Psoas muscle (tissue), 8 donors: ENCODE measurements around the gene VIL1. TPM values are rescaled to one million over a fixed set of nuclear protein-coding genes. Genes with fewer than 3 reads are reported as not detected.

Experiments used
- ATAC-seq, 4 donors: fragments of 200-7000 bp; cut with Tn5 transposase; one replicate each; pipeline ENCODE4 v1.9.1; 2020; ENCODE audit warnings: moderate library complexity in 3 of 4, mild to moderate bottlenecking in 2 of 4
- DNase-seq, 2 donors: peaks; one replicate each; pipeline ENCODE4 v3.0.0-alpha.2; 2020
- H3K27ac ChIP-seq: fragments of 200-600 bp; one replicate; pipeline ENCODE4 v1.8.0; 2022
- H3K27me3 ChIP-seq, 3 donors: fragments of 200-600 bp in 1 of 3; one replicate each; pipeline versions ENCODE4 v1.6.1 to v1.8.0; 2013 to 2022; ENCODE audit warnings: low read length in 2 of 3, mild to moderate bottlenecking in 2 of 3, moderate library complexity in 1 of 3; ENCODE audit not compliant: insufficient read depth in 3 of 3
- H3K36me3 ChIP-seq, 2 donors: fragments of 200-600 bp in 1 of 2; one replicate each; pipeline versions ENCODE4 v1.6.1 to v1.8.0; 2013 to 2022; ENCODE audit warnings: low read depth in 1 of 2, mild to moderate bottlenecking in 1 of 2, moderate library complexity in 1 of 2; ENCODE audit not compliant: insufficient read depth in 1 of 2
- H3K4me1 ChIP-seq: fragments of 200-600 bp; one replicate; pipeline ENCODE4 v1.8.0; 2022
- H3K4me3 ChIP-seq: fragments of 200-600 bp; one replicate; pipeline ENCODE4 v1.8.0; 2022; ENCODE audit warnings: mild to moderate bottlenecking
- H3K9me3 ChIP-seq: fragments of 200-600 bp; one replicate; pipeline ENCODE4 v1.8.0; 2022
- WGBS, 3 donors: extraction: QIAGEN DNeasy Blood & Tissue Kit; methylation state at CpG; one replicate each; pipeline versions ENCODE4 v1.1.6 to v1.1.7; 2013; 5-methylcytosine and 5-hydroxymethylcytosine counted together
- intact Hi-C, 2 donors: fragments of 100-400 bp; cut with DNase I; formaldehyde crosslinking; loops; one replicate each; pipeline versions ENCODE4 v1.11.0 to v1.14.2; 2022
- long read RNA-seq, 2 donors: library from polyadenylated mRNA; unstranded; transcript quantifications; one replicate each; pipeline ENCODE4 v2.0.0, GENCODE V29; 2021
- polyA plus RNA-seq, 3 donors: library from polyadenylated mRNA; stranded (reverse); fragments of 200-250 nt; gene quantifications; one replicate each; pipeline ENCODE4 v1.2.3, GENCODE V29; 2013
- total RNA-seq, 4 donors: library from RNA; stranded (reverse); fragmentation: NEBNext Ultra II Directional in 2 of 4; extraction: Animal tissue kit (Norgen Biotek cat#: 25700) in 2 of 4; gene quantifications; one replicate each; pipeline versions ENCODE4 v1.2.1 to v1.2.4, GENCODE V29; 2021 to 2023
- TF ChIP-seq, protein P1 (sequence below): fragments of 200-600 bp; IDR thresholded peaks from one replicate; pipeline ENCODE4 v1.8.0; 2022; ENCODE audit warnings: antibody characterized with exemption
- donor health status: healthy with polysubstance abuse.
- donor health status: DM: no; HTN: no; CAD: no; lungs with moderate emphysema.
- donor health status: Bipolar disorder and iron deficiency.
- donor health status: healthy.
- donor health status: DM: yes; HTN: yes; CAD: no.
- donor health status: DM: no; HTN: no; CAD: no.
- donor health status: DM: no; HTN: no; CAD: no.
- donor health status: DM: yes; HTN: yes; CAD: no.

VIL1 gene
- total RNA-seq (not detected), polyA plus RNA-seq (under 1 TPM; 0.08 to 0.10 (median 0.10) TPM)
- long read RNA-seq, donor 1, result 0 reads
- long read RNA-seq, donor 2, result 0 reads

DNA sequence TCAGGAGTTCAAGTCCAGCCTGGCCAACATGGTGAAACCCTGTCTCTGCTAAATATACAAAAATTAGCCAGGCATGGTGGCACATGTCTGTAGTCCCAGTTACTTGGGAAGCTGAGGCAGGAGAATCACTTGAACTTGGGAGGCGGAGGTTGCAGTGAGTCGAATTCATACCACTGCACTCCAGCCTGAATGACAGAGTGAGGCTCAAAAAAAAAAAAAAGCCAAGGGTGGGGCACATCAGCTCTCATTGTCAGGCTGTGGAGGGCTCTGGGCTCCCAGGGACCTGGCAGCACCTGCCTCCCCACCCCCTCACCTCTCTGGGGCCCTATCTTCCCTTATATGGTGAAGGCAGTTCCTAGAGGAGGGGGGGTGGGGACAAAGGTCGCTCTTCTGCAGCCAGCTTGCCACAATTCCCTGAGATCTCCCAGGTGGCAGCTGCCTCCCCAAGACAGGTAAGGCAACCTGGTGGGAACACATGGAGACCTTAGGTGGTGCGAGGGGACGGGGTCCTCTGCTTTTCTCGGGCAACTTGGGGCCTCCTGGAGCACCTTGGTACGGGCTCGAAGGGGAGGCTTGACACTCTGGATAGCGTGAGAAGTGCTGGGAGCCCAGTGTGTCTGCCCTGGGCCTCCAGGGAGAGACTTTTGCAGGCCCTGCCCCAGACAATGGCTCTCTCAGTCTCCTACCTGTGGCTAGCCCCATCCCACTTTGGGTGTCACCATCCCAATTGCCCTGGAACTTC, at the start of gene VIL1:
VIL1 (plus strand) TSS at position 407 of the 742 bp plus-strand sequence. CDS start 4,656 bp downstream, outside the sequence.
- no peak within 1 kb of the TSS for H3K27ac ChIP-seq
- intact Hi-C loops, result no loop called here
- no peak for ATAC-seq
- no peak within 1 kb of the TSS for H3K4me3 ChIP-seq
- H3K9me3 ChIP-seq, result no peaks in the 10 kb centered on the region
- TF ChIP-seq, protein P1, sequence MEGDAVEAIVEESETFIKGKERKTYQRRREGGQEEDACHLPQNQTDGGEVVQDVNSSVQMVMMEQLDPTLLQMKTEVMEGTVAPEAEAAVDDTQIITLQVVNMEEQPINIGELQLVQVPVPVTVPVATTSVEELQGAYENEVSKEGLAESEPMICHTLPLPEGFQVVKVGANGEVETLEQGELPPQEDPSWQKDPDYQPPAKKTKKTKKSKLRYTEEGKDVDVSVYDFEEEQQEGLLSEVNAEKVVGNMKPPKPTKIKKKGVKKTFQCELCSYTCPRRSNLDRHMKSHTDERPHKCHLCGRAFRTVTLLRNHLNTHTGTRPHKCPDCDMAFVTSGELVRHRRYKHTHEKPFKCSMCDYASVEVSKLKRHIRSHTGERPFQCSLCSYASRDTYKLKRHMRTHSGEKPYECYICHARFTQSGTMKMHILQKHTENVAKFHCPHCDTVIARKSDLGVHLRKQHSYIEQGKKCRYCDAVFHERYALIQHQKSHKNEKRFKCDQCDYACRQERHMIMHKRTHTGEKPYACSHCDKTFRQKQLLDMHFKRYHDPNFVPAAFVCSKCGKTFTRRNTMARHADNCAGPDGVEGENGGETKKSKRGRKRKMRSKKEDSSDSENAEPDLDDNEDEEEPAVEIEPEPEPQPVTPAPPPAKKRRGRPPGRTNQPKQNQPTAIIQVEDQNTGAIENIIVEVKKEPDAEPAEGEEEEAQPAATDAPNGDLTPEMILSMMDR, result no peak
- 80 to 85% (median 82%) methylated on average over 9 of the region's 9 CpGs for WGBS, 3 donors
- DNase-seq, result peak in 1 of 2 donors; percentile 36
- no peaks in the 10 kb centered on the region for H3K4me1 ChIP-seq
- H3K36me3 ChIP-seq, result no peaks in the 10 kb centered on the region
- no peaks in the 10 kb centered on the region for H3K27me3 ChIP-seq

DNA sequence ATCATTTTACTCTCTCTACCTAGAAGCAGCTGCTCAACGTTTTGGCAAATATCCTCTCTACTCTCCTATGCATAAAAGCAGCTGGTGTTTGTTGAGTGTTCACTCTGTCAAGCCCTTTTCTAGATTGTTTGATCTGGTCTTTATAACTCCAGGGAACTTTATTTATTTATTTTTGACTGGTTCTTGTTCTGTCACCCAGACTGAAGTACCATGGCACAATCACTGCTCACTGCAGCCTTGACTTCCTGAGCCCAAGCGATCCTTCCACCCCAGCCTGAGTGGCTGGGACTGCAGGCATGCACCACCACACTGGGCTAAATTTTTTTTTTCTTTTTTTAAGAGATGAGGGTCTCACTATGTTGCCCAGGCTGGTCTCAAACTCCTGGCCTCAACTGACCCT, 49.6 kb upstream of the VIL1 start:
- Histone ChIP-seq H3K9me3 (no peaks in the 10 kb centered on the region), H3K36me3 (no peaks in the 10 kb centered on the region), H3K27me3 (no peaks in the 10 kb centered on the region), H3K4me3 (no peak overlapping the region), H3K27ac (no peak overlapping the region), H3K4me1 (no peaks in the 10 kb centered on the region)
- intact Hi-C loops, result no loop called here
- TF ChIP-seq, protein P1, result no peak
- no peak for DNase-seq
- ATAC-seq, result no peak
- WGBS, 3 donors, result 48 to 57% (median 50%) methylated on average over 2 of the region's 2 CpGs

DNA sequence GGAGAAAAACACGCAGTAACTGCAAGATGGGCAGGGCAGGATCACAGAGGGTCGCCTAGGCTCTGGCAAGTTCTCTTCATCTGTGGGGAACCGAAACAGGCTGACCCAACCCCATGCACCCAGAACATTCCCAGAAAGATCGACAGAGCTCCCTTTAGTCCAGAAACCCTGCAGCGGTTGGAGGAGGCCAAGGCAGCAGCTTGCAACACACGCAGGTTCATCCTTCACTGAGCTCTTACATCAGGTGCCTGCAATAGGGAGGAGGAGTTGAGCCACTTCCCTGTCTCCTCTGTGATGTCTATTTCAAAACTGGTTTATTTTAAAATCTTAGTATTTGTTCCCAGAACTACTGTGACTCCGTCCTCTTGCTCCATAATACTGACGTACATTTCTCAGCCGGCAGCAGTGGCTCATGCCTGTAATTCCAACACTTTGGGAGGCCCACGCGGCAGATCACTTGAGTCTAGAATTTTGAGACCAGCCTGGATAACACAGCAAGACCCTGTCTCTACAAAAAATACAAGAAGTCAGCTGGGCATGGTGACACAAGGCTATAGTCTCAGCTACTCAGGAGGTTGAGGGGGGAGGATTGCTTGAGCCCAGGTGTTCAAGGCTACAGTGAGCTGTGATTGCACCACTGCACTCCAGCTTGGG, 48.4 kb upstream of the VIL1 start:
- Histone ChIP-seq H3K4me1 (no peaks in the 10 kb centered on the region), H3K9me3 (no peaks in the 10 kb centered on the region), H3K4me3 (no peak overlapping the region), H3K27ac (peak overlapping the region; percentile 54), H3K36me3 (no peaks in the 10 kb centered on the region), H3K27me3 (no peaks in the 10 kb centered on the region)
- DNase-seq (peak; percentile 36 to 64), ATAC-seq (peak in 2 of 4 donors; percentile 17 to 29)
- TF ChIP-seq, protein P1, result no peak
- WGBS, 3 donors, result 80 to 83% (median 82%) methylated on average over 11 of the region's 11 CpGs
- intact Hi-C loops, result no loop called here

DNA sequence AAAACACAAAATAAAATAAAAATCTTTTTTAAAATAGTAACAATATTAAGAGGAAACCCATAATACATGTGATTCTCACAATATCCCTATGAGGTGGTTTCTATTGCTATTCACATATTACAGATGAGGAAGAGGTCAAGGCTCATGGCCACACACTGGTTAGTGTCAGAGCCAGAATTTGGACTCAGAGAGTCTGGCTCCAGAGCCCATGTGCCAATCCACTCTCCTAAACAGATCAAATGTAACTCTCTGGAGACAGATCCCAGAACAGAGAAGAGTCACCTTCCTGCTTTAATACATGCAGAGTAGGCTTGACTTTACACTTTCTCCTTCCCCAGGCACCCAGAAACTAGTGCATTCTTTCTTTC, 47.0 kb upstream of the VIL1 start:
- intact Hi-C loops, result no loop called here
- DNase-seq (no peak), ATAC-seq (no peak)
- Histone ChIP-seq H3K4me1 (no peaks in the 10 kb centered on the region), H3K4me3 (no peak overlapping the region), H3K9me3 (no peaks in the 10 kb centered on the region), H3K36me3 (no peaks in the 10 kb centered on the region), H3K27ac (peak overlapping the region; percentile 54), H3K27me3 (no peaks in the 10 kb centered on the region)
- TF ChIP-seq, protein P1, result no peak
